OCI-LY7 (cell line): Measurements from ENCODE around the gene SLC22A1. TPM values are rescaled to one million over a fixed set of nuclear protein-coding genes. Genes with fewer than 3 reads are reported as not detected.

ENCODE experiments used
- BruUV-seq: library from RNA; stranded (reverse); fragments of 400-500 nt; replicated peaks from 2 replicates; lab custom pipeline; 2021; lab: Mats Ljungman, UMichigan
- CTCF ChIA-PET: fragments of 300-600 bp; sonication (Branson Sonifier 250); formaldehyde crosslinking; loops from one replicate; lab custom pipeline; 2022; ENCODE audit warnings: antibody characterized with exemption; ENCODE audit not compliant: unreplicated experiment; lab: Charles Lee
- POLR2A ChIA-PET: fragments of 300-600 bp; sonication (Branson Sonifier 250); formaldehyde crosslinking; loops from one replicate; lab custom pipeline; 2022; ENCODE audit warnings: antibody characterized with exemption; lab: Charles Lee
- DNase-seq: peaks from one replicate; pipeline ENCODE4 v3.0.0-alpha.2; 2015; ENCODE audit warnings: low spot score
- H2AFZ ChIP-seq: fragments of 200-600 bp; sonication (generic), shearing (Covaris generic); 2 replicates; pipeline ENCODE4 v1.6.1; 2014; ENCODE audit warnings: mild to moderate bottlenecking, antibody characterized with exemption, low read length, moderate library complexity
- H3K27ac ChIP-seq: fragments of 200-600 bp; sonication (generic); 2 replicates; pipeline ENCODE4 v1.5.1; 2014; ENCODE audit warnings: mixed run types, low read depth, mild to moderate bottlenecking, moderate library complexity, low read length, inconsistent platforms; ENCODE audit not compliant: poor library complexity, severe bottlenecking
- H3K36me3 ChIP-seq: fragments of 200-600 bp; sonication (generic); 2 replicates; pipeline ENCODE4 v1.6.1; 2014; ENCODE audit warnings: mild to moderate bottlenecking, antibody characterized with exemption, low read length, moderate library complexity, mixed read lengths; ENCODE audit not compliant: insufficient read depth
- H3K4me1 ChIP-seq: fragments of 200-600 bp; sonication (generic); 2 replicates; pipeline ENCODE4 v1.5.1; 2014; ENCODE audit warnings: mild to moderate bottlenecking, low read length; ENCODE audit not compliant: insufficient read depth, poor library complexity, severe bottlenecking
- H3K4me2 ChIP-seq: fragments of 200-600 bp; sonication (generic); 2 replicates; pipeline ENCODE4 v1.6.1; 2014; ENCODE audit warnings: mild to moderate bottlenecking, low read length
- H3K4me3 ChIP-seq: fragments of 200-600 bp; sonication (generic); 2 replicates; pipeline ENCODE4 v1.5.1; 2014; ENCODE audit warnings: mild to moderate bottlenecking, low read depth, low read length; ENCODE audit not compliant: poor library complexity, severe bottlenecking
- H3K79me2 ChIP-seq: fragments of 200-600 bp; sonication (generic); 2 replicates; pipeline ENCODE4 v1.6.1; 2016; ENCODE audit warnings: low read depth, mild to moderate bottlenecking, low read length, moderate library complexity, mixed read lengths; ENCODE audit not compliant: insufficient read depth
- H3K9me2 ChIP-seq: fragments of 200-600 bp; sonication (generic); 2 replicates; pipeline ENCODE4 v1.6.1; 2016; ENCODE audit warnings: mild to moderate bottlenecking, low read length, mixed read lengths; ENCODE audit not compliant: insufficient read depth
- H3K9me3 ChIP-seq: fragments of 200-600 bp; sonication (generic); 2 replicates; pipeline ENCODE4 v1.6.1; 2014; ENCODE audit warnings: mild to moderate bottlenecking, mixed run types, low read length, mixed read lengths
- H4K20me1 ChIP-seq: fragments of 200-600 bp; sonication (generic); 2 replicates; pipeline ENCODE4 v1.6.1; 2014; ENCODE audit warnings: mild to moderate bottlenecking, antibody characterized with exemption, low read length, moderate library complexity, mixed read lengths; ENCODE audit not compliant: insufficient read depth
- EZH2phosphoT487 ChIP-seq: fragments of 200-600 bp; sonication (generic); IDR thresholded peaks from 2 replicates; pipeline ENCODE4 v1.6.1; 2018; ENCODE audit warnings: low read depth, borderline replicate concordance, mild to moderate bottlenecking, mixed run types, antibody characterized with exemption, low read length, moderate library complexity, mixed read lengths
- intact Hi-C: fragments of 100-400 bp; cut with micrococcal nuclease; formaldehyde crosslinking; loops from one replicate; pipeline ENCODE4 v1.10.0; 2022; ENCODE audit not compliant: unreplicated experiment
- total RNA-seq, 2 experiments: library from RNA; depleted of rRNA in 1 of 2; stranded (reverse); fragments of >200 nt in 1 of 2; shearing (Covaris generic) in 1 of 2; gene quantifications; 2 replicates each; pipeline ENCODE4 v1.2.3, GENCODE V29; 2014 to 2022
- TF ChIP-seq, protein P1 (sequence below): fragments of 200-600 bp; sonication (generic); conservative IDR thresholded peaks from 2 replicates; pipeline ENCODE4 v1.5.1; 2014; ENCODE audit warnings: mild to moderate bottlenecking, antibody characterized with exemption, low read length, moderate library complexity, mixed read lengths

SLC22A1 gene
- total RNA-seq, 2 experiments from 2014 or later, result not detected

DNA sequence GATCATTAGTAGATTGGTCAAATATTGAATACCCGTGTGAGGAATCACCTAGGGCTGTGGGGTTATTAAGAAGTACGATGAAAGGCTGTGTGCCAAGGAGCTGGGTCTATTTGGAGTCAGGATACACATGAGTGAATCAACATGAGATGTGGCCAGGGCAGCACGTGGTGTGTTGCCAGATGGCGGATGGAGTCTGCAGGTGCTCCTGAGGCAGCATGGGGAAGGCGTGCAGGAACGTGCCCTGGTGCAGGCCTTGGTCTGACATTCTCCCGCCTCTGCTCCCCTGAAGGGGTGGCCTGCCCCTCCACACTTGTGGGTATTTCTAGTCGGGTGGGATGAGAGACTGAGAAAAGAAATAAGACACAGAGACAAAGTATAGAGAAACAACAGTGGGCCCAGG lies 39.0 kb upstream of the SLC22A1 start:
- Histone ChIP-seq H3K4me1 (no peaks in the 10 kb centered on the region), H3K9me3 (no peaks in the 10 kb centered on the region), H4K20me1 (no peaks in the 10 kb centered on the region), H3K9me2 (no peaks in the 10 kb centered on the region), H3K27ac (no peak overlapping the region), H2AFZ (no peak overlapping the region), H3K36me3 (peaks cover 69% of the 10 kb centered on the region), H3K4me2 (no peak overlapping the region), H3K4me3 (no peak overlapping the region), H3K79me2 (no peaks in the 10 kb centered on the region)
- ChIA-PET POLR2A (interaction anchor here (0.6 to 0.7 kb wide), 3 partner anchors 113 to 295 kb away, joined by 3 to 4 read pairs (median 3); no protein-coding TSS in a partner anchor), CTCF (no interaction called here)
- DNase-seq, result no peak
- BruUV-seq, result no TSS peak
- intact Hi-C loops, result no loop called here
- TF ChIP-seq, protein P1, sequence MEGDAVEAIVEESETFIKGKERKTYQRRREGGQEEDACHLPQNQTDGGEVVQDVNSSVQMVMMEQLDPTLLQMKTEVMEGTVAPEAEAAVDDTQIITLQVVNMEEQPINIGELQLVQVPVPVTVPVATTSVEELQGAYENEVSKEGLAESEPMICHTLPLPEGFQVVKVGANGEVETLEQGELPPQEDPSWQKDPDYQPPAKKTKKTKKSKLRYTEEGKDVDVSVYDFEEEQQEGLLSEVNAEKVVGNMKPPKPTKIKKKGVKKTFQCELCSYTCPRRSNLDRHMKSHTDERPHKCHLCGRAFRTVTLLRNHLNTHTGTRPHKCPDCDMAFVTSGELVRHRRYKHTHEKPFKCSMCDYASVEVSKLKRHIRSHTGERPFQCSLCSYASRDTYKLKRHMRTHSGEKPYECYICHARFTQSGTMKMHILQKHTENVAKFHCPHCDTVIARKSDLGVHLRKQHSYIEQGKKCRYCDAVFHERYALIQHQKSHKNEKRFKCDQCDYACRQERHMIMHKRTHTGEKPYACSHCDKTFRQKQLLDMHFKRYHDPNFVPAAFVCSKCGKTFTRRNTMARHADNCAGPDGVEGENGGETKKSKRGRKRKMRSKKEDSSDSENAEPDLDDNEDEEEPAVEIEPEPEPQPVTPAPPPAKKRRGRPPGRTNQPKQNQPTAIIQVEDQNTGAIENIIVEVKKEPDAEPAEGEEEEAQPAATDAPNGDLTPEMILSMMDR, result no peak
- no peak for TF ChIP-seq EZH2phosphoT487

DNA sequence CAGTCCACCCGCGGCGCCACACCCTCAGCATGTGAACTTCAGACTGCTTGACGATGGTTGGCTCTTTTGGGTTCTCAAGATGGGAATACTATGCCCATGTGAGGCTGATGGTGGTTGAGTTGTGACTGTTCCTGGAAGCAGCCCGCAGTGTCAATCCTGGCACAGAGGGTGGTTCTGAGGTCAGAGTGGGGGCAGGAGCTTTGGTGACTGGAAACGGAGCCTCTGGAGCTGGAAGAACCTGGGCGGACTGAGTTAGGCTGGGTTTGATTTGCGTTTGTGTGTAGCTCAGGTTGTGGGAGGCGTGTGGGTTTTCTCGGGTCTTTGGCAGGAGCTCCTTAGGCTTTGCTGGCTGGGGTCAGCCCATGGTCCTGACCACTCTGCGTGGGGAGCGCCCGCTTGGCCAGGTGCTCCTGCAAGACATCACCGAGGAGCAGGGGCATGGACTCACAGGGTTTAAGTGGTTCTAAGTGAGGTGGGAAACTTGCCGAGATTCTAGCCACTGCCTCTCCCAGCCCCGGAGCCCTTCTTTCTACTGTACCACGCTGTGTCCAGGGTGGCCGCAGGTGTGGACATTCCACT lies 37.3 kb upstream of the SLC22A1 start:
- TF ChIP-seq, protein P1, result no peak
- no peak for TF ChIP-seq EZH2phosphoT487
- Histone ChIP-seq H3K4me2 (no peak overlapping the region), H3K9me2 (no peaks in the 10 kb centered on the region), H3K27ac (no peak overlapping the region), H4K20me1 (no peaks in the 10 kb centered on the region), H3K79me2 (no peaks in the 10 kb centered on the region), H3K9me3 (no peaks in the 10 kb centered on the region), H3K4me3 (no peak overlapping the region), H2AFZ (no peak overlapping the region), H3K4me1 (no peaks in the 10 kb centered on the region), H3K36me3 (peaks cover 74% of the 10 kb centered on the region)
- CTCF ChIA-PET, result no interaction called here
- no peak for DNase-seq
- BruUV-seq, result no TSS peak
- intact Hi-C loops, result no loop called here
- POLR2A ChIA-PET, result no interaction called here

DNA sequence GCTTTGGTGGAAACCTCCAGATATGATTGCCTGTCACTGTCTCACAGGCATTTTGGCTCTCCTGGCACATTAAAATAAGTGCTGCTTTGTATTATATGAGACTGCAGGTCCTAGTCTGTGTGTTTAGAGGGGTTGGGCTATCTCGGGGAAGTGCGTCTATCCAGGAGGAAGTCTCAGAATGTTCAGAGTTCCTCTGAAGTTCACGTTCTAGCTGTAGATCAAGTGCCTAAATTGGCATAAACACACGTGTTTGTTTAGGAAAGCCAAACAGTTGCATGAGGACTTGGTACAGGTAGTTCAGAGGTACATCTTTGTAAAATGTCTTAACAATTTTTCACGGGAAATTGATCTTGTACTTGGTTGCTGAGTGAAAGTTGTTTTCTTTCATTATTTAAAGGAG lies 36.4 kb upstream of the SLC22A1 start:
- POLR2A ChIA-PET, result no interaction called here
- H3K4me3 ChIP-seq, result no peak overlapping the region
- no peak overlapping the region for H2AFZ ChIP-seq
- intact Hi-C loops, result no loop called here
- no peaks in the 10 kb centered on the region for H3K79me2 ChIP-seq
- H3K4me2 ChIP-seq, result no peak overlapping the region
- CTCF ChIA-PET, result no interaction called here
- no peak overlapping the region for H3K27ac ChIP-seq
- peaks cover 74% of the 10 kb centered on the region for H3K36me3 ChIP-seq
- TF ChIP-seq, protein P1, result no peak
- no peak for TF ChIP-seq EZH2phosphoT487
- BruUV-seq, result no TSS peak
- H3K4me1 ChIP-seq, result no peaks in the 10 kb centered on the region
- H3K9me3 ChIP-seq, result no peaks in the 10 kb centered on the region
- no peak for DNase-seq
- no peaks in the 10 kb centered on the region for H4K20me1 ChIP-seq
- no peaks in the 10 kb centered on the region for H3K9me2 ChIP-seq
